HCT116 (cell line): ENCODE measurements around the gene DOCK1. TPM values are rescaled to one million over a fixed set of nuclear protein-coding genes. Genes with fewer than 3 reads are reported as not detected.

Experiments
- ATAC-seq: fragments of 200-7000 bp; cut with Tn5 transposase; 2 replicates; pipeline ENCODE4 v1.9.1; 2020; ENCODE audit warnings: mild to moderate bottlenecking, moderate library complexity
- BruUV-seq: library from RNA; stranded (reverse); fragments of 400-500 nt; replicated peaks from 2 replicates; lab custom pipeline; 2021; lab: Mats Ljungman, UMichigan
- CTCF ChIA-PET: fragments of 300-600 bp; sonication (Branson Sonifier 250); formaldehyde crosslinking; loops from one replicate; lab custom pipeline; 2021; ENCODE audit warnings: antibody characterized with exemption; lab: Charles Lee
- POLR2A ChIA-PET: fragments of 300-600, 350-600 bp; sonication (Branson Sonifier 250); formaldehyde crosslinking; loops from one replicate; lab custom pipeline; 2021; ENCODE audit warnings: antibody characterized with exemption; lab: Charles Lee
- RAD21 ChIA-PET, 2 experiments: fragments of 300-600 bp; sonication (Branson Sonifier 250); formaldehyde crosslinking; loops; one replicate each; lab custom pipeline; 2023; ENCODE audit warnings: low total read pairs in 2 of 2; ENCODE audit not compliant: uncharacterized antibody in 2 of 2, unreplicated experiment in 2 of 2, low non-redundant PET in 1 of 2; lab: Charles Lee
- DNase-seq: peaks from one replicate; pipeline ENCODE4 v3.0.0-alpha.2; 2010; ENCODE audit warnings: low read depth, low spot score
- H2AFZ ChIP-seq: fragments of 200-600 bp; shearing (Covaris generic), sonication (generic); 2 replicates; pipeline ENCODE4 v1.6.1; 2017; ENCODE audit warnings: low read depth, mixed run types, mixed read lengths, antibody characterized with exemption, low read length; ENCODE audit not compliant: poor library complexity, severe bottlenecking
- H3K27ac ChIP-seq: 2 replicates; pipeline ENCODE4 v1.5.1; 2012; ENCODE audit warnings: low read depth, low read length
- H3K27me3 ChIP-seq: fragments of 200-600 bp; sonication (generic); 2 replicates; pipeline ENCODE4 v1.6.1; 2016; ENCODE audit warnings: mixed run types, low read length, mixed read lengths; ENCODE audit not compliant: insufficient read depth
- H3K36me3 ChIP-seq, 2 experiments: fragments of 200-500 bp in 1 of 2; fragments of 200-600 bp in 1 of 2; sonication (Bioruptor generic) in 1 of 2; sonication (generic) in 1 of 2; 2 replicates each; pipeline versions ENCODE4 v1.5.1 to v1.6.1; 2014 to 2016; ENCODE audit warnings: low read length in 2 of 2, inconsistent platforms in 1 of 2, mixed read lengths in 1 of 2, mixed run types in 1 of 2; ENCODE audit not compliant: insufficient read depth in 2 of 2, control insufficient read depth in 1 of 2
- H3K4me1 ChIP-seq, 2 experiments: fragments of 200-600 bp in 1 of 2; sonication (generic) in 1 of 2; 2 replicates each; pipeline versions ENCODE4 v1.5.1 to v1.6.1; 2012 to 2017; ENCODE audit warnings: low read length in 2 of 2, inconsistent platforms in 1 of 2, mild to moderate bottlenecking in 1 of 2, mixed read lengths in 1 of 2, mixed run types in 1 of 2, moderate library complexity in 1 of 2; ENCODE audit not compliant: insufficient read depth in 2 of 2, control insufficient read depth in 1 of 2
- H3K4me2 ChIP-seq: fragments of 200-600 bp; sonication (generic); 2 replicates; pipeline ENCODE4 v1.6.1; 2017; ENCODE audit warnings: mixed run types, low read length, mixed read lengths
- H3K4me3 ChIP-seq, 2 experiments: fragments of 200-600 bp in 1 of 2; sonication (generic) in 1 of 2; replicated peaks in 1 of 2; 2 replicates each; pipeline ENCODE4 v1.5.1; 2011 to 2016; ENCODE audit warnings: low read length in 2 of 2, control low read depth in 1 of 2, low read depth in 1 of 2, mild to moderate bottlenecking in 1 of 2, mixed read lengths in 1 of 2, mixed run types in 1 of 2
- H3K79me2 ChIP-seq: fragments of 200-600 bp; sonication (generic); 2 replicates; pipeline ENCODE4 v1.6.1; 2017; ENCODE audit warnings: mild to moderate bottlenecking, mixed run types, low read length, moderate library complexity, mixed read lengths; ENCODE audit not compliant: insufficient read depth
- H3K9ac ChIP-seq: fragments of 200-600 bp; sonication (generic); 2 replicates; pipeline ENCODE4 v1.6.1; 2016; ENCODE audit warnings: low read length, mixed read lengths
- H3K9me2 ChIP-seq: fragments of 200-600 bp; sonication (generic), shearing (Covaris generic); 2 replicates; pipeline ENCODE4 v1.6.1; 2017; ENCODE audit warnings: mixed run types, mild to moderate bottlenecking, moderate library complexity; ENCODE audit not compliant: insufficient read depth
- H3K9me3 ChIP-seq, 2 experiments: fragments of 200-500 bp in 1 of 2; fragments of 200-600 bp in 1 of 2; sonication (Bioruptor generic) in 1 of 2; sonication (generic) in 1 of 2; 2 replicates each; pipeline ENCODE4 v1.6.1; 2014 to 2017; ENCODE audit warnings: low read length in 2 of 2, mixed read lengths in 2 of 2, inconsistent platforms in 1 of 2, low read depth in 1 of 2, mild to moderate bottlenecking in 1 of 2, mixed run types in 1 of 2, moderate library complexity in 1 of 2; ENCODE audit not compliant: control insufficient read depth in 1 of 2, insufficient read depth in 1 of 2
- H4K20me1 ChIP-seq: fragments of 200-600 bp; sonication (generic), shearing (Covaris generic); 2 replicates; pipeline ENCODE4 v1.6.1; 2017; ENCODE audit warnings: mixed run types, mild to moderate bottlenecking, moderate library complexity; ENCODE audit not compliant: insufficient read depth
- CEBPB ChIP-seq: IDR thresholded peaks from 2 replicates; pipeline ENCODE4 v1.6.1; 2012; ENCODE audit warnings: low read depth
- EZH2phosphoT487 ChIP-seq: fragments of 200-600 bp; IDR thresholded peaks from 2 replicates; pipeline ENCODE4 v1.6.1; 2018; ENCODE audit warnings: antibody characterized with exemption, borderline replicate concordance
- FOSL1 ChIP-seq: IDR thresholded peaks from 2 replicates; pipeline ENCODE4 v1.6.1; 2012; ENCODE audit warnings: low read depth
- POLR2A ChIP-seq: IDR thresholded peaks from 2 replicates; pipeline ENCODE4 v1.7.0; 2011; ENCODE audit warnings: borderline replicate concordance; ENCODE audit not compliant: insufficient read depth, insufficient read length; ENCODE audit errors: extremely low read depth
- POLR2AphosphoS5 ChIP-seq: IDR thresholded peaks from 2 replicates; pipeline ENCODE4 v1.6.1; 2011; ENCODE audit warnings: mild to moderate bottlenecking, low read depth, low read length, moderate library complexity
- RAD21 ChIP-seq: IDR thresholded peaks from 2 replicates; pipeline ENCODE4 v1.6.1; 2012; ENCODE audit warnings: low read depth, mild to moderate bottlenecking
- SIN3A ChIP-seq: IDR thresholded peaks from 2 replicates; pipeline ENCODE4 v1.6.1; 2012; ENCODE audit warnings: low read depth
- SP1 ChIP-seq: IDR thresholded peaks from 2 replicates; pipeline ENCODE4 v1.6.1; 2012; ENCODE audit warnings: low read depth
- TCF7L2 ChIP-seq: IDR thresholded peaks from 2 replicates; pipeline ENCODE4 v1.7.0; 2011; ENCODE audit warnings: borderline replicate concordance, inconsistent platforms; ENCODE audit not compliant: insufficient read depth, insufficient read length; ENCODE audit errors: extremely low read depth
- YY1 ChIP-seq: IDR thresholded peaks from 2 replicates; pipeline ENCODE4 v1.6.1; 2011; ENCODE audit warnings: low read length, low read depth, moderate library complexity, mild to moderate bottlenecking; ENCODE audit not compliant: insufficient replicate concordance; ENCODE audit errors: extremely low read depth
- ZFX ChIP-seq: fragments of 450-650 bp; IDR thresholded peaks from 2 replicates; pipeline ENCODE4 v1.6.1; 2017
- intact Hi-C: fragments of 100-400 bp; cut with micrococcal nuclease; formaldehyde crosslinking; loops from 2 replicates; pipeline ENCODE4 v1.10.0; 2022
- total RNA-seq: library from RNA; stranded (reverse); gene quantifications from one replicate; pipeline ENCODE4 v1.2.1, GENCODE V29; 2021; ENCODE audit not compliant: unreplicated experiment
- TF ChIP-seq, protein P1 (sequence below): IDR thresholded peaks from 2 replicates; pipeline ENCODE4 v1.6.1; 2012
- TF ChIP-seq, protein P2 (sequence below): IDR thresholded peaks from 2 replicates; pipeline ENCODE4 v1.6.1; 2012; ENCODE audit warnings: low read depth
- TF ChIP-seq, protein P3 (sequence below): IDR thresholded peaks from 2 replicates; pipeline ENCODE4 v1.6.1; 2011; ENCODE audit warnings: mild to moderate bottlenecking, low read length, moderate library complexity; ENCODE audit not compliant: insufficient replicate concordance; ENCODE audit errors: extremely low read depth
- TF ChIP-seq, protein P4 (sequence below), 3 experiments: fragments of 200-600 bp in 1 of 3; sonication (generic) in 1 of 3; IDR thresholded peaks in 2 of 3; conservative IDR thresholded peaks in 1 of 3; 2 replicates each; pipeline ENCODE4 v1.5.1; 2012 to 2017; ENCODE audit warnings: low read depth in 2 of 3, low read length in 2 of 3, antibody characterized with exemption in 1 of 3, borderline replicate concordance in 1 of 3, control low read depth in 1 of 3, mild to moderate bottlenecking in 1 of 3, mixed read lengths in 1 of 3, mixed run types in 1 of 3, moderate library complexity in 1 of 3; ENCODE audit not compliant: insufficient read depth in 1 of 3
- TF ChIP-seq, protein P5 (sequence below): IDR thresholded peaks from 2 replicates; pipeline ENCODE4 v1.6.1; 2012

DOCK1 gene
- total RNA-seq, 1 experiment from 2014 or later: 46.5 TPM

DNA sequence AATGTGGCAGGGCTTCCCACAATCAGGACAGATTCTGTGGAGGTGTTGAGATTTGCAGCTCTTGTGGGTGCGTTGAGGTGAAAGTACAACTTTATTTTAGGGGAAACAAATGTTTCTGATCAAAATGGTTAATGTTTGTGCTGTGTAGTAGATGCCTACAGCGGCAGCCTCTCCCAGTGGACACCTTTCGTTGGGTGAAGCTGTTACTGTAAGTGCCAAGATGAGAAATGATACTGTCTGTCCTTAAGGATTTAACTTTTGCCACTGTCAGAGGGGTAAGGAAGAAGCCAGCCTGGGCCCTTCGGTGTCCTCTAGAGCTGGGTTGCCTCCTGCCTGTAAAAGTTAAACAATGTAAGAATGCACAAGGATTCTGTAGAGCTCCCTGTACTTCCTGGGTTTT is 27.9 kb downstream of the DOCK1 start:
- ATAC-seq: no peak
- intact Hi-C loops: no loop called here
- POLR2A ChIA-PET: no interaction called here
- CTCF ChIA-PET: no interaction called here
- no peaks in the 10 kb centered on the region for H3K4me1 ChIP-seq
- H3K36me3 ChIP-seq: no peaks in the 10 kb centered on the region
- no peaks in the 10 kb centered on the region for H3K9me2 ChIP-seq
- H3K27me3 ChIP-seq: no peaks in the 10 kb centered on the region
- BruUV-seq: no TSS peak
- H3K9ac ChIP-seq: no peak overlapping the region
- peaks cover 13% of the 10 kb centered on the region; the same call in 1 of the 2 replicates for H4K20me1 ChIP-seq
- no peak overlapping the region for H3K4me3 ChIP-seq
- no peak overlapping the region for H3K27ac ChIP-seq
- no peak for DNase-seq
- no peaks in the 10 kb centered on the region for H3K9me3 ChIP-seq
- H2AFZ ChIP-seq: no peak overlapping the region
- peaks cover 75% of the 10 kb centered on the region for H3K79me2 ChIP-seq
- TF ChIP-seq TCF7L2 (no peak), RAD21 (no peak), SIN3A (no peak), EZH2phosphoT487 (no peak), ZFX (no peak), SP1 (no peak), YY1 (no peak), CEBPB (no peak), POLR2A (no peak), POLR2AphosphoS5 (no peak), FOSL1 (no peak)
- TF ChIP-seq, protein P1, sequence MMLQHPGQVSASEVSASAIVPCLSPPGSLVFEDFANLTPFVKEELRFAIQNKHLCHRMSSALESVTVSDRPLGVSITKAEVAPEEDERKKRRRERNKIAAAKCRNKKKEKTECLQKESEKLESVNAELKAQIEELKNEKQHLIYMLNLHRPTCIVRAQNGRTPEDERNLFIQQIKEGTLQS: no peak
- TF ChIP-seq, protein P2, sequence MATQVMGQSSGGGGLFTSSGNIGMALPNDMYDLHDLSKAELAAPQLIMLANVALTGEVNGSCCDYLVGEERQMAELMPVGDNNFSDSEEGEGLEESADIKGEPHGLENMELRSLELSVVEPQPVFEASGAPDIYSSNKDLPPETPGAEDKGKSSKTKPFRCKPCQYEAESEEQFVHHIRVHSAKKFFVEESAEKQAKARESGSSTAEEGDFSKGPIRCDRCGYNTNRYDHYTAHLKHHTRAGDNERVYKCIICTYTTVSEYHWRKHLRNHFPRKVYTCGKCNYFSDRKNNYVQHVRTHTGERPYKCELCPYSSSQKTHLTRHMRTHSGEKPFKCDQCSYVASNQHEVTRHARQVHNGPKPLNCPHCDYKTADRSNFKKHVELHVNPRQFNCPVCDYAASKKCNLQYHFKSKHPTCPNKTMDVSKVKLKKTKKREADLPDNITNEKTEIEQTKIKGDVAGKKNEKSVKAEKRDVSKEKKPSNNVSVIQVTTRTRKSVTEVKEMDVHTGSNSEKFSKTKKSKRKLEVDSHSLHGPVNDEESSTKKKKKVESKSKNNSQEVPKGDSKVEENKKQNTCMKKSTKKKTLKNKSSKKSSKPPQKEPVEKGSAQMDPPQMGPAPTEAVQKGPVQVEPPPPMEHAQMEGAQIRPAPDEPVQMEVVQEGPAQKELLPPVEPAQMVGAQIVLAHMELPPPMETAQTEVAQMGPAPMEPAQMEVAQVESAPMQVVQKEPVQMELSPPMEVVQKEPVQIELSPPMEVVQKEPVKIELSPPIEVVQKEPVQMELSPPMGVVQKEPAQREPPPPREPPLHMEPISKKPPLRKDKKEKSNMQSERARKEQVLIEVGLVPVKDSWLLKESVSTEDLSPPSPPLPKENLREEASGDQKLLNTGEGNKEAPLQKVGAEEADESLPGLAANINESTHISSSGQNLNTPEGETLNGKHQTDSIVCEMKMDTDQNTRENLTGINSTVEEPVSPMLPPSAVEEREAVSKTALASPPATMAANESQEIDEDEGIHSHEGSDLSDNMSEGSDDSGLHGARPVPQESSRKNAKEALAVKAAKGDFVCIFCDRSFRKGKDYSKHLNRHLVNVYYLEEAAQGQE: no peak
- TF ChIP-seq, protein P3, sequence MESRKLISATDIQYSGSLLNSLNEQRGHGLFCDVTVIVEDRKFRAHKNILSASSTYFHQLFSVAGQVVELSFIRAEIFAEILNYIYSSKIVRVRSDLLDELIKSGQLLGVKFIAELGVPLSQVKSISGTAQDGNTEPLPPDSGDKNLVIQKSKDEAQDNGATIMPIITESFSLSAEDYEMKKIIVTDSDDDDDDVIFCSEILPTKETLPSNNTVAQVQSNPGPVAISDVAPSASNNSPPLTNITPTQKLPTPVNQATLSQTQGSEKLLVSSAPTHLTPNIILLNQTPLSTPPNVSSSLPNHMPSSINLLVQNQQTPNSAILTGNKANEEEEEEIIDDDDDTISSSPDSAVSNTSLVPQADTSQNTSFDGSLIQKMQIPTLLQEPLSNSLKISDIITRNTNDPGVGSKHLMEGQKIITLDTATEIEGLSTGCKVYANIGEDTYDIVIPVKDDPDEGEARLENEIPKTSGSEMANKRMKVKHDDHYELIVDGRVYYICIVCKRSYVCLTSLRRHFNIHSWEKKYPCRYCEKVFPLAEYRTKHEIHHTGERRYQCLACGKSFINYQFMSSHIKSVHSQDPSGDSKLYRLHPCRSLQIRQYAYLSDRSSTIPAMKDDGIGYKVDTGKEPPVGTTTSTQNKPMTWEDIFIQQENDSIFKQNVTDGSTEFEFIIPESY: no peak
- TF ChIP-seq, protein P4, sequence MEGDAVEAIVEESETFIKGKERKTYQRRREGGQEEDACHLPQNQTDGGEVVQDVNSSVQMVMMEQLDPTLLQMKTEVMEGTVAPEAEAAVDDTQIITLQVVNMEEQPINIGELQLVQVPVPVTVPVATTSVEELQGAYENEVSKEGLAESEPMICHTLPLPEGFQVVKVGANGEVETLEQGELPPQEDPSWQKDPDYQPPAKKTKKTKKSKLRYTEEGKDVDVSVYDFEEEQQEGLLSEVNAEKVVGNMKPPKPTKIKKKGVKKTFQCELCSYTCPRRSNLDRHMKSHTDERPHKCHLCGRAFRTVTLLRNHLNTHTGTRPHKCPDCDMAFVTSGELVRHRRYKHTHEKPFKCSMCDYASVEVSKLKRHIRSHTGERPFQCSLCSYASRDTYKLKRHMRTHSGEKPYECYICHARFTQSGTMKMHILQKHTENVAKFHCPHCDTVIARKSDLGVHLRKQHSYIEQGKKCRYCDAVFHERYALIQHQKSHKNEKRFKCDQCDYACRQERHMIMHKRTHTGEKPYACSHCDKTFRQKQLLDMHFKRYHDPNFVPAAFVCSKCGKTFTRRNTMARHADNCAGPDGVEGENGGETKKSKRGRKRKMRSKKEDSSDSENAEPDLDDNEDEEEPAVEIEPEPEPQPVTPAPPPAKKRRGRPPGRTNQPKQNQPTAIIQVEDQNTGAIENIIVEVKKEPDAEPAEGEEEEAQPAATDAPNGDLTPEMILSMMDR (IDR thresholded peaks at IDR 0.05 in 2 of 3, conservative IDR thresholded peaks at IDR 0.05 in 1 of 3; ENCODE audit: borderline replicate concordance in 1 of 3, insufficient read depth in 1 of 3, low read depth in 2 of 3, low read length in 2 of 3): no peak
- TF ChIP-seq, protein P5, sequence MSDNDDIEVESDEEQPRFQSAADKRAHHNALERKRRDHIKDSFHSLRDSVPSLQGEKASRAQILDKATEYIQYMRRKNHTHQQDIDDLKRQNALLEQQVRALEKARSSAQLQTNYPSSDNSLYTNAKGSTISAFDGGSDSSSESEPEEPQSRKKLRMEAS: no peak
- TF ChIP-seq, all 23 proteins: peak for 0
- H3K4me2 ChIP-seq: no peak overlapping the region
- RAD21 ChIA-PET: no interaction called here
